ENCODE measurements around the gene THTPA. TPM values are rescaled to one million over a fixed set of nuclear protein-coding genes. Genes with fewer than 3 reads are reported as not detected.
A peak's percentile ranks its signal among the peaks of the same experiment; 100 is the strongest.

Gene THTPA
- 20.0 to 26.2 TPM (median 25.4 TPM) in 3 replicates for total RNA-seq (2021)
- percentile 84 among the genes with signal in this experiment for Bru-seq, nascent RNA
- long read RNA-seq, experiment 1, transcript THTPA-201 (2 exons, 2,860 nt), result major isoform, 32 of 60 reads
- long read RNA-seq, experiment 1, transcript THTPA-205 (2 exons, 571 nt), result minor isoform, 12 of 60 reads
- long read RNA-seq, experiment 1, transcript THTPA-202 (3 exons, 1,779 nt), result minor isoform, 8 of 60 reads
- long read RNA-seq, experiment 1, partial matches to known transcripts, result 0 of 60 reads
- long read RNA-seq, experiment 1, other reads (novel, unspliced or antisense), result 3 of 60 reads
- long read RNA-seq, experiment 2, transcript THTPA-202 (3 exons, 1,779 nt), result minor isoform, 6 of 34 reads
- long read RNA-seq, experiment 2, transcript THTPA-201 (2 exons, 2,860 nt), result major isoform, 13 of 34 reads
- long read RNA-seq, experiment 2, transcript THTPA-205 (2 exons, 571 nt), result minor isoform, 8 of 34 reads
- long read RNA-seq, experiment 2, partial matches to known transcripts, result 1 of 34 reads
- long read RNA-seq, experiment 2, other reads (novel, unspliced or antisense), result 4 of 34 reads
- long read RNA-seq, experiment 3, transcript THTPA-201 (2 exons, 2,860 nt), result minor isoform, 6 of 40 reads
- long read RNA-seq, experiment 3, transcript THTPA-205 (2 exons, 571 nt), result major isoform, 24 of 40 reads
- long read RNA-seq, experiment 3, partial matches to known transcripts, result 0 of 40 reads
- long read RNA-seq, experiment 3, other reads (novel, unspliced or antisense), result 2 of 40 reads

DNA sequence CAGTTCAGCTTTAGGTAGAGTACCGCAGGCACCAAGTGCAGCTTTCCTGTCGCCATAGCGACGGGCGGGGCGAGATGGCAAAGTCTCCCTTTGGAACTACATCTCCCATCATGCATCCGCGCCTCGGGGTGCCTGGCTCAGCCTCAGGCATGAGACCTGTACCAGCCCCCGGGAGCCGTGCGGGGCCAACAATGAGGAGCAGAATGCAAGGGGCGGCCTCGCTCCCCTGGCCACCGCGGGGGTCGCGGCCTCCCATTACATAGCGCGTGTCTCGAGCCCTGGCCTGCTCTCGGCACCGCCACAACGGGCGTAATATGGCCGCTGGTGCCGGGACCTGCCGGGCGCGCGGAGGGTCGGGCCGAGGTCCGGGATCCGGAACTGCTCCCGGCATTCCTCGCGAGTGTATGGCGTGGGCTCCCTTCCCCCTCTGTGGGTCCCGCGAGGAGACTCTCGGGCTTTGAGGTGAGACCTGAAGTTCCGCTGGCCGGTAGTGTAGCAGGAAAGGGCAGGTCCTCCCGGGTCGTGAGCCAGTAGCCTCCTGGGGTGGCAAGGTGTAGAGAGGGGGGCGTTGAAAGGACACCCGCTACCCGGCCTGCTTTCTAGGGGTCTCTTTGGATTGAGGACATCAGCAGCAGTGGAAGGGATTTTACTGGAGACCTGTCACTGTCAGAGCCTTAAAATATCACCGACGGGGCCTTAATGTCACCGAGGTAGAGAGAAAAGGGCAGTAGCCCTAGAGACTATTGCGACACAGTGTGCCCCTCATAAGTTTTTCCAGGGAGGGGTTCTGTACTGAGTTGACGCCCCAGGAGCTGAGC lies at the start of gene THTPA:
THTPA (plus strand) TSS at position 390 of the 818 bp plus-strand sequence. CDS start 487 bp downstream, outside the sequence.
- ChIA-PET CTCF (interaction anchor here (0.6 to 8.7 kb wide), 22 partner anchors 10 to 760 kb away, joined by 3 to 377 read pairs (median 6); partner anchors contain the start of genes AP1G2, EMC9 and SLC22A17), POLR2A (interaction anchor here (0.6 to 9.0 kb wide), 10 partner anchors 10 to 78 kb away, joined by 3 to 102 read pairs (median 4); partner anchors contain the start of genes AP1G2 and JPH4)
- ATAC-seq, result peak; percentile 62
- no peaks in the 10 kb centered on the region; the same call in 1 of the 2 replicates for H3K27me3 Mint-ChIP-seq (ENCODE audit: low read depth)
- H3K4me3 Mint-ChIP-seq, result peak within 1 kb of the TSS; percentile 86
- H3K4me1 Mint-ChIP-seq, result peaks cover 41% of the 10 kb centered on the region
- peak within 1 kb of the TSS; percentile 82 for H3K27ac Mint-ChIP-seq
- H3K36me3 Mint-ChIP-seq, result peaks cover 16% of the 10 kb centered on the region
- DNase-seq (ENCODE audit: low spot score), result peak; percentile 98
- no peaks in the 10 kb centered on the region for H3K9me3 Mint-ChIP-seq
- TF ChIP-seq NR1H2 (CRISPR knock-in tag; IDR thresholded peaks at IDR 0.05) (no peak), CREM (CRISPR knock-in tag; IDR thresholded peaks at IDR 0.05) (peak; percentile 59; the same call in 1 of the 2 replicates), ZNF423 (CRISPR knock-in tag; IDR thresholded peaks at IDR 0.05) (peak; percentile 12; the same call in 1 of the 2 replicates), ZNF219 (CRISPR knock-in tag; IDR thresholded peaks at IDR 0.05; ENCODE audit: borderline replicate concordance) (no peak), NFATC4 (CRISPR knock-in tag; IDR thresholded peaks at IDR 0.05) (no peak), SMAD3 (CRISPR knock-in tag; IDR thresholded peaks at IDR 0.05; ENCODE audit: borderline replicate concordance) (no peak), ZNF425 (CRISPR knock-in tag; conservative IDR thresholded peaks at IDR 0.05) (no peak), ZNF263 (CRISPR knock-in tag; IDR thresholded peaks at IDR 0.05; ENCODE audit: low read depth) (peak; percentile 28; the same call in 1 of the 2 replicates), MLX (CRISPR knock-in tag; IDR thresholded peaks at IDR 0.05) (0 out of 2 replicates have a peak, but pooled peaks have one; percentile 16), SP1 (CRISPR knock-in tag; conservative IDR thresholded peaks at IDR 0.05) (peak; percentile 69), ZMAT4 (CRISPR knock-in tag; IDR thresholded peaks at IDR 0.05) (no peak), FOXJ3 (CRISPR knock-in tag; IDR thresholded peaks at IDR 0.05; ENCODE audit: borderline replicate concordance) (no peak), ATF1 (CRISPR knock-in tag; IDR thresholded peaks at IDR 0.05) (peak; percentile 65; the same call in 1 of the 2 replicates), NR2C2 (CRISPR knock-in tag; IDR thresholded peaks at IDR 0.05) (no peak), TEAD1 (CRISPR knock-in tag; IDR thresholded peaks at IDR 0.05) (peak; percentile 74), KAT7 (CRISPR knock-in tag; IDR thresholded peaks at IDR 0.05; ENCODE audit: borderline replicate concordance) (0 out of 2 replicates have a peak, but pooled peaks have one; percentile 85), GABPB1 (CRISPR knock-in tag; IDR thresholded peaks at IDR 0.05) (peak; percentile 90), ZNF396 (CRISPR knock-in tag; IDR thresholded peaks at IDR 0.05; ENCODE audit: borderline replicate concordance) (no peak), HMGA2 (CRISPR knock-in tag; IDR thresholded peaks at IDR 0.05) (no peak), NFE2L1 (CRISPR knock-in tag; IDR thresholded peaks at IDR 0.05) (0 out of 2 replicates have a peak, but pooled peaks have one; percentile 46)
- TF ChIP-seq, protein P1, sequence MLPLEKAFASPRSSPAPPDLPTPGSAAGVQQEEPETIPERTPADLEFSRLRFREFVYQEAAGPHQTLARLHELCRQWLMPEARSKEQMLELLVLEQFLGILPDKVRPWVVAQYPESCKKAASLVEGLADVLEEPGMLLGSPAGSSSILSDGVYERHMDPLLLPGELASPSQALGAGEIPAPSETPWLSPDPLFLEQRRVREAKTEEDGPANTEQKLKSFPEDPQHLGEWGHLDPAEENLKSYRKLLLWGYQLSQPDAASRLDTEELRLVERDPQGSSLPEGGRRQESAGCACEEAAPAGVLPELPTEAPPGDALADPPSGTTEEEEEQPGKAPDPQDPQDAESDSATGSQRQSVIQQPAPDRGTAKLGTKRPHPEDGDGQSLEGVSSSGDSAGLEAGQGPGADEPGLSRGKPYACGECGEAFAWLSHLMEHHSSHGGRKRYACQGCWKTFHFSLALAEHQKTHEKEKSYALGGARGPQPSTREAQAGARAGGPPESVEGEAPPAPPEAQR (CRISPR knock-in tag; IDR thresholded peaks at IDR 0.05), result no peak
- TF ChIP-seq, protein P2, sequence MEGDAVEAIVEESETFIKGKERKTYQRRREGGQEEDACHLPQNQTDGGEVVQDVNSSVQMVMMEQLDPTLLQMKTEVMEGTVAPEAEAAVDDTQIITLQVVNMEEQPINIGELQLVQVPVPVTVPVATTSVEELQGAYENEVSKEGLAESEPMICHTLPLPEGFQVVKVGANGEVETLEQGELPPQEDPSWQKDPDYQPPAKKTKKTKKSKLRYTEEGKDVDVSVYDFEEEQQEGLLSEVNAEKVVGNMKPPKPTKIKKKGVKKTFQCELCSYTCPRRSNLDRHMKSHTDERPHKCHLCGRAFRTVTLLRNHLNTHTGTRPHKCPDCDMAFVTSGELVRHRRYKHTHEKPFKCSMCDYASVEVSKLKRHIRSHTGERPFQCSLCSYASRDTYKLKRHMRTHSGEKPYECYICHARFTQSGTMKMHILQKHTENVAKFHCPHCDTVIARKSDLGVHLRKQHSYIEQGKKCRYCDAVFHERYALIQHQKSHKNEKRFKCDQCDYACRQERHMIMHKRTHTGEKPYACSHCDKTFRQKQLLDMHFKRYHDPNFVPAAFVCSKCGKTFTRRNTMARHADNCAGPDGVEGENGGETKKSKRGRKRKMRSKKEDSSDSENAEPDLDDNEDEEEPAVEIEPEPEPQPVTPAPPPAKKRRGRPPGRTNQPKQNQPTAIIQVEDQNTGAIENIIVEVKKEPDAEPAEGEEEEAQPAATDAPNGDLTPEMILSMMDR (IDR thresholded peaks at IDR 0.05), result no peak
- TF ChIP-seq, protein P3, sequence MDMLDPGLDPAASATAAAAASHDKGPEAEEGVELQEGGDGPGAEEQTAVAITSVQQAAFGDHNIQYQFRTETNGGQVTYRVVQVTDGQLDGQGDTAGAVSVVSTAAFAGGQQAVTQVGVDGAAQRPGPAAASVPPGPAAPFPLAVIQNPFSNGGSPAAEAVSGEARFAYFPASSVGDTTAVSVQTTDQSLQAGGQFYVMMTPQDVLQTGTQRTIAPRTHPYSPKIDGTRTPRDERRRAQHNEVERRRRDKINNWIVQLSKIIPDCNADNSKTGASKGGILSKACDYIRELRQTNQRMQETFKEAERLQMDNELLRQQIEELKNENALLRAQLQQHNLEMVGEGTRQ (CRISPR knock-in tag; IDR thresholded peaks at IDR 0.05), result no peak
- TF ChIP-seq, protein P4, sequence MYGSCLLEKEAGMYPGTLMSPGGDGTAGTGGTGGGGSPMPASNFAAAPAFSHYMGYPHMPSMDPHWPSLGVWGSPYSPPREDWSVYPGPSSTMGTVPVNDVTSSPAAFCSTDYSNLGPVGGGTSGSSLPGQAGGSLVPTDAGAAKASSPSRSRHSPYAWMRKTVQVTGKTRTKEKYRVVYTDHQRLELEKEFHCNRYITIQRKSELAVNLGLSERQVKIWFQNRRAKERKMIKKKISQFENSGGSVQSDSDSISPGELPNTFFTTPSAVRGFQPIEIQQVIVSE (CRISPR knock-in tag; IDR thresholded peaks at IDR 0.05; ENCODE audit: borderline replicate concordance), result no peak
